ENCODE results near the gene POLN.

DNA sequence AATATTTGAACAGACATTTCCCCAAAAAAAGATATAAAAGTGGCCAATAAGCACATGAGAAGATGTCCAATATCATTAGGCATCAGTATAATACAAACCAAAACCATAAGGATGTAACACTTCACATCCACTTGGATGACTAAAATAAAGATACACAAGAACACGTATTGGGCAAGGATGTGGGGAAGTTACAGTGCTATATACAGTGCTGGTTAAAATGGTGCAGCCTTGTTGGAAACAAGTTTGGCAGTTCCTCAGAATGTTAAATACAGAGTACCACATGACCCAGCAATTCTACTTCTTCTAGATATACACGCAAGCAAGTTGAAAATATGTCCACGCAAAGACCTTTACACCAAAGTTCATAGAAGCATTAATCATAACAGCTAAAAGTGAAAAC, 58.9 kb downstream of the POLN start:
- TF ChIP-seq EZH2 (IDR thresholded peaks at IDR 0.05; ENCODE audit: low read length), result no peak
- TF ChIP-seq, protein P1, sequence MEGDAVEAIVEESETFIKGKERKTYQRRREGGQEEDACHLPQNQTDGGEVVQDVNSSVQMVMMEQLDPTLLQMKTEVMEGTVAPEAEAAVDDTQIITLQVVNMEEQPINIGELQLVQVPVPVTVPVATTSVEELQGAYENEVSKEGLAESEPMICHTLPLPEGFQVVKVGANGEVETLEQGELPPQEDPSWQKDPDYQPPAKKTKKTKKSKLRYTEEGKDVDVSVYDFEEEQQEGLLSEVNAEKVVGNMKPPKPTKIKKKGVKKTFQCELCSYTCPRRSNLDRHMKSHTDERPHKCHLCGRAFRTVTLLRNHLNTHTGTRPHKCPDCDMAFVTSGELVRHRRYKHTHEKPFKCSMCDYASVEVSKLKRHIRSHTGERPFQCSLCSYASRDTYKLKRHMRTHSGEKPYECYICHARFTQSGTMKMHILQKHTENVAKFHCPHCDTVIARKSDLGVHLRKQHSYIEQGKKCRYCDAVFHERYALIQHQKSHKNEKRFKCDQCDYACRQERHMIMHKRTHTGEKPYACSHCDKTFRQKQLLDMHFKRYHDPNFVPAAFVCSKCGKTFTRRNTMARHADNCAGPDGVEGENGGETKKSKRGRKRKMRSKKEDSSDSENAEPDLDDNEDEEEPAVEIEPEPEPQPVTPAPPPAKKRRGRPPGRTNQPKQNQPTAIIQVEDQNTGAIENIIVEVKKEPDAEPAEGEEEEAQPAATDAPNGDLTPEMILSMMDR (optimal IDR thresholded peaks at IDR 0.05 in 1 of 3, IDR thresholded peaks at IDR 0.05 in 1 of 3, conservative IDR thresholded peaks at IDR 0.05 in 1 of 3; ENCODE audit: extremely low read depth in 1 of 3, insufficient read depth in 2 of 3, low read length in 3 of 3), result no peak

All from keratinocyte (primary cell).